Sigmoid colon (tissue), 4 donors: ENCODE measurements around the gene ZC3H13.

Experiments used
- CTCF ChIP-seq, 4 experiments: fragments of 450-650 bp in 3 of 4; fragments of 200-600 bp in 1 of 4; IDR thresholded peaks; one replicate each; pipeline ENCODE4 v1.5.1; 2016 to 2019; ENCODE audit warnings: antibody characterized with exemption in 4 of 4, mild to moderate bottlenecking in 3 of 4, moderate library complexity in 2 of 4
- POLR2AphosphoS5 ChIP-seq, 4 donors: sonication (generic); formaldehyde crosslinking; IDR thresholded peaks; one replicate each; pipeline ENCODE4 v1.6.1; 2017; ENCODE audit warnings: antibody characterized with exemption in 4 of 4

- TF ChIP-seq POLR2AphosphoS5 (IDR thresholded peaks at IDR 0.05) (no peak), CTCF (IDR thresholded peaks at IDR 0.05) (no peak)
These were observed 62.9 kb downstream of the ZC3H13 start for GRCh38 chr13:45989607-45990006.
